Astrocyte (in vitro differentiated cells and primary cell): ENCODE measurements around the gene ARHGAP28. TPM values are rescaled to one million over a fixed set of nuclear protein-coding genes. Genes with fewer than 3 reads are reported as not detected.

Experiments used
- DNase-seq: peaks from one replicate; pipeline ENCODE4 v3.0.0-alpha.2; 2010; ENCODE audit warnings: low read depth
- FAIRE-seq: peaks from 2 replicates; lab custom pipeline; 2011; peaks lifted over from hg19 to GRCh38; lab: Jason Lieb, UNC
- H2AFZ ChIP-seq: 2 replicates; pipeline ENCODE4 v1.6.0; 2012; ENCODE audit warnings: low read depth, low read length, inconsistent platforms
- H3K27ac ChIP-seq: 2 replicates; pipeline ENCODE4 v1.5.1; 2011; ENCODE audit warnings: low read depth, low read length, inconsistent platforms
- H3K27me3 ChIP-seq: 2 replicates; pipeline ENCODE4 v1.6.0; 2011; ENCODE audit warnings: low read length, inconsistent platforms; ENCODE audit not compliant: insufficient read depth
- H3K36me3 ChIP-seq: 2 replicates; pipeline ENCODE4 v1.5.1; 2011; ENCODE audit warnings: low read length, inconsistent platforms; ENCODE audit not compliant: insufficient read depth
- H3K4me1 ChIP-seq: 2 replicates; pipeline ENCODE4 v1.5.1; 2011; ENCODE audit warnings: low read length, inconsistent platforms; ENCODE audit not compliant: insufficient read depth
- H3K4me2 ChIP-seq: 2 replicates; pipeline ENCODE4 v1.6.0; 2012; ENCODE audit warnings: low read length, inconsistent platforms
- H3K4me3 ChIP-seq: 2 replicates; pipeline ENCODE4 v1.5.1; 2011; ENCODE audit warnings: low read depth, mild to moderate bottlenecking, low read length, inconsistent platforms; ENCODE audit not compliant: insufficient read depth
- H3K79me2 ChIP-seq: 2 replicates; pipeline ENCODE4 v1.6.0; 2012; ENCODE audit warnings: mild to moderate bottlenecking, low read length, inconsistent platforms; ENCODE audit not compliant: insufficient read depth
- H3K9ac ChIP-seq: 2 replicates; pipeline ENCODE4 v1.6.0; 2012; ENCODE audit warnings: mild to moderate bottlenecking, low read length, inconsistent platforms
- H3K9me3 ChIP-seq: 2 replicates; pipeline ENCODE4 v1.5.1; 2012; ENCODE audit warnings: low read depth, mild to moderate bottlenecking, low read length, inconsistent platforms; ENCODE audit not compliant: insufficient read depth
- H4K20me1 ChIP-seq: 2 replicates; pipeline ENCODE4 v1.6.0; 2012; ENCODE audit warnings: low read length, inconsistent platforms; ENCODE audit not compliant: insufficient read depth
- H3K27ac Mint-ChIP-seq: one replicate; pipeline ENCODE4 v1.8.0; 2021; ENCODE audit warnings: mild to moderate bottlenecking, mixed read lengths; ENCODE audit not compliant: unreplicated experiment
- H3K27me3 Mint-ChIP-seq: one replicate; pipeline ENCODE4 v1.8.0; 2021; ENCODE audit warnings: low read depth, mixed read lengths; ENCODE audit not compliant: unreplicated experiment
- H3K36me3 Mint-ChIP-seq: one replicate; pipeline ENCODE4 v1.8.0; 2021; ENCODE audit warnings: low read depth, mixed read lengths; ENCODE audit not compliant: unreplicated experiment
- H3K4me1 Mint-ChIP-seq: one replicate; pipeline ENCODE4 v1.8.0; 2021; ENCODE audit warnings: low read depth, mixed read lengths; ENCODE audit not compliant: unreplicated experiment
- H3K4me3 Mint-ChIP-seq: one replicate; pipeline ENCODE4 v1.8.0; 2021; ENCODE audit warnings: mild to moderate bottlenecking, moderate library complexity, mixed read lengths; ENCODE audit not compliant: unreplicated experiment
- H3K9me3 Mint-ChIP-seq: one replicate; pipeline ENCODE4 v1.8.0; 2021; ENCODE audit warnings: mild to moderate bottlenecking, mixed read lengths; ENCODE audit not compliant: unreplicated experiment
- CTCF ChIP-seq: IDR thresholded peaks from 2 replicates; pipeline ENCODE4 v1.5.1; 2011; ENCODE audit warnings: low read depth, mild to moderate bottlenecking, inconsistent platforms, low read length, moderate library complexity; ENCODE audit not compliant: insufficient read depth
- EZH2 ChIP-seq: IDR thresholded peaks from 2 replicates; pipeline ENCODE4 v1.6.1; 2012; ENCODE audit warnings: mild to moderate bottlenecking, low read length, inconsistent platforms; ENCODE audit not compliant: insufficient read depth
- total RNA-seq: library from RNA; stranded (reverse); gene quantifications from 2 replicates; pipeline ENCODE4 v1.2.1, GENCODE V29; 2021

The ARHGAP28 gene
- total RNA-seq, 1 donor from 2014 or later: 15.5 TPM

GRCh38 chr18:6940451-6940850 lies 210.9 kb downstream of the ARHGAP28 start:
- no peaks in the 10 kb centered on the region for H3K79me2 ChIP-seq
- DNase-seq: no peak
- Mint-ChIP-seq H3K27ac (no peak overlapping the region), H3K36me3 (no peaks in the 10 kb centered on the region), H3K27me3 (no peaks in the 10 kb centered on the region), H3K9me3 (no peaks in the 10 kb centered on the region), H3K4me3 (no peak overlapping the region), H3K4me1 (no peaks in the 10 kb centered on the region)
- H3K27me3 ChIP-seq: no peaks in the 10 kb centered on the region
- no peak overlapping the region for H3K27ac ChIP-seq
- no peak overlapping the region for H3K4me2 ChIP-seq
- no peaks in the 10 kb centered on the region for H3K9me3 ChIP-seq
- H3K9ac ChIP-seq: no peak overlapping the region
- no peaks in the 10 kb centered on the region for H3K4me1 ChIP-seq
- no peak overlapping the region for H2AFZ ChIP-seq
- FAIRE-seq: no peak
- H3K36me3 ChIP-seq: no peaks in the 10 kb centered on the region
- TF ChIP-seq CTCF (no peak), EZH2 (no peak)
- H4K20me1 ChIP-seq: no peaks in the 10 kb centered on the region
- H3K4me3 ChIP-seq: no peak overlapping the region

GRCh38 chr18:6941996-6942395 lies 212.5 kb downstream of the ARHGAP28 start:
- Mint-ChIP-seq H3K4me3 (no peak overlapping the region), H3K27me3 (no peaks in the 10 kb centered on the region), H3K36me3 (no peaks in the 10 kb centered on the region), H3K27ac (no peak overlapping the region), H3K9me3 (no peaks in the 10 kb centered on the region), H3K4me1 (no peaks in the 10 kb centered on the region)
- no peak overlapping the region for H2AFZ ChIP-seq
- no peaks in the 10 kb centered on the region for H3K9me3 ChIP-seq
- DNase-seq (no peak), FAIRE-seq (no peak)
- H3K27me3 ChIP-seq: no peaks in the 10 kb centered on the region
- H3K4me3 ChIP-seq: no peak overlapping the region
- no peaks in the 10 kb centered on the region for H3K4me1 ChIP-seq
- TF ChIP-seq EZH2 (no peak), CTCF (no peak)
- no peaks in the 10 kb centered on the region for H3K79me2 ChIP-seq
- no peak overlapping the region for H3K4me2 ChIP-seq
- no peak overlapping the region for H3K27ac ChIP-seq
- H3K9ac ChIP-seq: no peak overlapping the region
- H4K20me1 ChIP-seq: no peaks in the 10 kb centered on the region
- H3K36me3 ChIP-seq: no peaks in the 10 kb centered on the region

GRCh38 chr18:6942742-6943141 lies 213.2 kb downstream of the ARHGAP28 start:
- H3K9ac ChIP-seq: no peak overlapping the region
- no peaks in the 10 kb centered on the region for H3K4me1 ChIP-seq
- no peak overlapping the region for H3K27ac ChIP-seq
- no peaks in the 10 kb centered on the region for H3K79me2 ChIP-seq
- Mint-ChIP-seq H3K27ac (no peak overlapping the region), H3K4me1 (no peaks in the 10 kb centered on the region), H3K36me3 (no peaks in the 10 kb centered on the region), H3K9me3 (no peaks in the 10 kb centered on the region), H3K4me3 (no peak overlapping the region), H3K27me3 (no peaks in the 10 kb centered on the region)
- H3K4me2 ChIP-seq: no peak overlapping the region
- no peaks in the 10 kb centered on the region for H4K20me1 ChIP-seq
- no peak for DNase-seq
- TF ChIP-seq EZH2: no peak
- no peak for TF ChIP-seq CTCF
- H3K4me3 ChIP-seq: no peak overlapping the region
- no peaks in the 10 kb centered on the region for H3K27me3 ChIP-seq
- no peaks in the 10 kb centered on the region for H3K36me3 ChIP-seq
- H3K9me3 ChIP-seq: no peaks in the 10 kb centered on the region
- H2AFZ ChIP-seq: no peak overlapping the region
- FAIRE-seq: no peak
